Trophoblast cell (in vitro differentiated cells and primary cell): Measurements from ENCODE around the gene SLC19A1.

Experiments used
- DNase-seq, 2 donors: peaks; one replicate each; pipeline ENCODE4 v3.0.0-alpha.2; 2016
- H2AFZ ChIP-seq: 2 replicates; pipeline ENCODE4 v1.6.1; 2013; ENCODE audit warnings: low read length, moderate library complexity, mild to moderate bottlenecking; ENCODE audit not compliant: insufficient read depth, poor library complexity
- H2AK5ac ChIP-seq: 2 replicates; pipeline ENCODE4 v1.6.1; 2013; ENCODE audit warnings: mild to moderate bottlenecking, low read length
- H2BK120ac ChIP-seq: 2 replicates; pipeline ENCODE4 v1.6.1; 2013; ENCODE audit warnings: low read length, mild to moderate bottlenecking, moderate library complexity; ENCODE audit not compliant: insufficient read depth, poor library complexity
- H2BK12ac ChIP-seq: 2 replicates; pipeline ENCODE4 v1.6.1; 2013; ENCODE audit warnings: mild to moderate bottlenecking, low read length, moderate library complexity
- H2BK5ac ChIP-seq: 2 replicates; pipeline ENCODE4 v1.6.1; 2013; ENCODE audit warnings: low read length, low read depth, moderate library complexity, mild to moderate bottlenecking; ENCODE audit not compliant: poor library complexity
- H3K14ac ChIP-seq: 2 replicates; pipeline ENCODE4 v1.6.1; 2013; ENCODE audit warnings: mild to moderate bottlenecking, low read length
- H3K18ac ChIP-seq: 2 replicates; pipeline ENCODE4 v1.6.1; 2013; ENCODE audit warnings: mild to moderate bottlenecking, low read length
- H3K23ac ChIP-seq: 2 replicates; pipeline ENCODE4 v1.6.1; 2013; ENCODE audit warnings: low read length
- H3K27ac ChIP-seq: 2 replicates; pipeline ENCODE4 v1.5.1; 2013; ENCODE audit warnings: low read depth, mild to moderate bottlenecking, inconsistent platforms, low read length, moderate library complexity
- H3K27me3 ChIP-seq: 2 replicates; pipeline ENCODE4 v1.6.1; 2013; ENCODE audit warnings: inconsistent platforms, mild to moderate bottlenecking, low read length, moderate library complexity; ENCODE audit not compliant: insufficient read depth
- H3K36me3 ChIP-seq, 2 experiments: 1 replicate in 1 of 2; 2 replicates in 1 of 2; pipeline ENCODE4 v1.6.1; 2013; ENCODE audit warnings: low read length in 2 of 2, mild to moderate bottlenecking in 2 of 2, moderate library complexity in 1 of 2; ENCODE audit not compliant: insufficient read depth in 2 of 2, control insufficient read depth in 1 of 2
- H3K4ac ChIP-seq: 2 replicates; pipeline ENCODE4 v1.6.1; 2013; ENCODE audit warnings: low read depth, mild to moderate bottlenecking, low read length, moderate library complexity
- H3K4me1 ChIP-seq, 2 experiments: 1 replicate in 1 of 2; 2 replicates in 1 of 2; pipeline ENCODE4 v1.6.1; 2013; ENCODE audit warnings: low read length in 2 of 2, mild to moderate bottlenecking in 2 of 2, moderate library complexity in 1 of 2; ENCODE audit not compliant: insufficient read depth in 2 of 2, control insufficient read depth in 1 of 2
- H3K4me2 ChIP-seq: 2 replicates; pipeline ENCODE4 v1.6.1; 2013; ENCODE audit warnings: inconsistent platforms, mild to moderate bottlenecking, low read length, moderate library complexity
- H3K4me3 ChIP-seq: 2 replicates; pipeline ENCODE4 v1.5.1; 2013; ENCODE audit warnings: mild to moderate bottlenecking, low read depth, low read length, inconsistent platforms
- H3K79me1 ChIP-seq: one replicate; pipeline ENCODE4 v1.6.1; 2013; ENCODE audit warnings: low read length
- H3K79me2 ChIP-seq: 2 replicates; pipeline ENCODE4 v1.6.1; 2013; ENCODE audit warnings: low read length, mild to moderate bottlenecking; ENCODE audit not compliant: control insufficient read depth, insufficient read depth, poor library complexity
- H3K9ac ChIP-seq: 2 replicates; pipeline ENCODE4 v1.6.1; 2013; ENCODE audit warnings: mild to moderate bottlenecking, low read length
- H3K9me3 ChIP-seq: 2 replicates; pipeline ENCODE4 v1.6.1; 2013; ENCODE audit warnings: low read depth, mild to moderate bottlenecking, control low read depth, inconsistent platforms, low read length; ENCODE audit not compliant: insufficient read depth
- H4K12ac ChIP-seq: 2 replicates; pipeline ENCODE4 v1.6.1; 2013; ENCODE audit warnings: low read depth, mild to moderate bottlenecking, low read length, moderate library complexity
- H4K8ac ChIP-seq: 2 replicates; pipeline ENCODE4 v1.6.1; 2013; ENCODE audit warnings: low read depth, mild to moderate bottlenecking, low read length, moderate library complexity
- H4K91ac ChIP-seq: one replicate; pipeline ENCODE4 v1.6.1; 2013; ENCODE audit warnings: low read depth, mild to moderate bottlenecking, low read length, moderate library complexity
- WGBS: extraction: QIAGEN DNeasy Blood & Tissue Kit; methylation state at CpG from one replicate; pipeline ENCODE4 v1.1.7; 2013; ENCODE audit warnings: missing lambda C conversion rate; ENCODE audit not compliant: insufficient read length, insufficient coverage; ENCODE audit errors: extremely low coverage; 5-methylcytosine and 5-hydroxymethylcytosine counted together

The SLC19A1 gene

GRCh38 chr21:45510466-45510955 is 31.7 kb downstream of the SLC19A1 start:
- Histone ChIP-seq H3K9ac (no peak overlapping the region), H2AK5ac (no peak overlapping the region), H3K79me1 (peaks cover 9% of the 10 kb centered on the region), H3K14ac (no peak overlapping the region), H2BK5ac (no peak overlapping the region), H3K18ac (no peak overlapping the region), H3K9me3 (no peaks in the 10 kb centered on the region), H4K91ac (no peak overlapping the region), H3K4me3 (no peak overlapping the region), H3K79me2 (no peaks in the 10 kb centered on the region), H3K27me3 (no peaks in the 10 kb centered on the region), H2AFZ (no peak overlapping the region), H3K27ac (no peak overlapping the region), H2BK12ac (no peak overlapping the region), H4K12ac (no peak overlapping the region), H4K8ac (no peak overlapping the region), H3K4me2 (no peak overlapping the region), H2BK120ac (no peak overlapping the region), H3K23ac (no peak overlapping the region), H3K4ac (no peak overlapping the region), H3K36me3 (peaks cover 76 to 81% of the 10 kb centered on the region in 2 experiments), H3K4me1 (peaks cover 4 to 5% of the 10 kb centered on the region in 2 experiments)
- DNase-seq, result no peak
- WGBS, result no CpG with 5 or more reads among the region's 11 CpGs

- H3K79me2 ChIP-seq, result no peaks in the 10 kb centered on the region
- peaks cover 5% of the 10 kb centered on the region for H3K79me1 ChIP-seq
- no peaks in the 10 kb centered on the region for H3K4me1 ChIP-seq
- no peak overlapping the region for H4K8ac ChIP-seq
- no peak overlapping the region for H2BK5ac ChIP-seq
- H2BK12ac ChIP-seq, result no peak overlapping the region
- no peak overlapping the region for H2AK5ac ChIP-seq
- H4K12ac ChIP-seq, result no peak overlapping the region
- H3K18ac ChIP-seq, result no peak overlapping the region
- no peaks in the 10 kb centered on the region for H3K9me3 ChIP-seq
- no peak overlapping the region for H3K23ac ChIP-seq
- H3K36me3 ChIP-seq, result peaks cover 77 to 82% of the 10 kb centered on the region in 2 experiments
- H3K14ac ChIP-seq, result no peak overlapping the region
- no peak overlapping the region for H3K4me3 ChIP-seq
- no peak overlapping the region for H4K91ac ChIP-seq
- no CpG with 5 or more reads among the region's 61 CpGs for WGBS
- H3K4me2 ChIP-seq, result no peak overlapping the region
- H3K27ac ChIP-seq, result no peak overlapping the region
- no peaks in the 10 kb centered on the region for H3K27me3 ChIP-seq
- no peak for DNase-seq
- no peak overlapping the region for H3K4ac ChIP-seq
- no peak overlapping the region for H2AFZ ChIP-seq
- no peak overlapping the region for H2BK120ac ChIP-seq
- no peak overlapping the region for H3K9ac ChIP-seq
These were observed 32.4 kb downstream of the SLC19A1 start for GRCh38 chr21:45509566-45510465.

DNA sequence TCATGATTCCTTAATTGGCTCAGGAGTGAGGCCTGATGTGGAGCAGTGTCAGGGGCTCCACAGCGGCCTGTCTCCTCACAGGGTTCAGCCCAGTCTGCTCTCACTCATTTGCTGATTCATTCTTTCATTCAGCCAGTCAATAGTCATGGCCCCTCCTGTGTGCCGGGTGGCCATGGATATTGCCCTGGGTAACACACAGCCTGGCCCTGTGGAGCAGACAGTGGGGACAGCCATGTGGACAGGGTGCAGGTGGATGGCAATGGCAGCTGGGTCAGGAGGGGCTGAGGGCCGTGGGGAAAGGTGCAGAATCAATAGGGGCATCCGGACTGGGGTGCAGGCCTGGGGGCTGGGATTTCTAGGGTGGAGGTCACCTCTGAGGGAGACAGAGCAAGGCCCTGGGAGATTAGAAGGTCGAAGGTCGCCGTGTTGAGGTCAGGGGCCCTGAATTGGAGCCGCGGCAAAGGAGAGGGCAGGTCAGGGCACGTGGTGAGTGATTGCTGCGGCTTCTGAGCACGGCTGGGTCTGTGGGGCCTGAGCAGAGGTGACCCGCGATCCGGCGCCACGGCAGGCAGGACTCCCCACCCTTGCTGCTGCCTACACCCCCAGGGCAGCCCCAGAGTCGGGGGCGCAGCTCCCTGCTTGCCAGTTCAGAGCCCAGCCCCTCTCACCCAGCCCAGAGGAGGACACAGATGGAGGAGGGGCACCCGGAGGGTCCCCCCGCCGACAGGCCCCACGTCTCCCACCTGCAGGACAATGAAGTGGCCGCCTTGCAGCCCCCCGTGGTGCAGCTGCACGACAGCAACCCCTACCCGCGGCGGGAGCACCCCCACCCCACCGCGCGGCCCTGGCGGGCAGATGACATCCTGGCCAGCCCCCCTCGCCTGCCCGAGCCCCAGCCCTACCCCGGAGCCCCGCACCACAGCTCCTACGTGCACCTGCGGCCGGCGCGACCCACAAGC is 33.4 kb downstream of the SLC19A1 start:
- WGBS, result no CpG with 5 or more reads among the region's 42 CpGs

GRCh38 chr21:45507888-45508508 is 34.2 kb downstream of the SLC19A1 start:
- Histone ChIP-seq H2AK5ac (no peak overlapping the region), H2BK12ac (no peak overlapping the region), H4K8ac (no peak overlapping the region), H3K36me3 (peaks cover 66 to 74% of the 10 kb centered on the region in 2 experiments), H3K23ac (no peak overlapping the region), H3K4me3 (no peak overlapping the region), H3K79me2 (no peaks in the 10 kb centered on the region), H3K4me1 (no peaks in the 10 kb centered on the region), H4K91ac (no peak overlapping the region), H2BK5ac (no peak overlapping the region), H4K12ac (no peak overlapping the region), H3K14ac (no peak overlapping the region), H3K27me3 (no peaks in the 10 kb centered on the region), H2AFZ (no peak overlapping the region), H3K9me3 (no peaks in the 10 kb centered on the region), H3K4ac (no peak overlapping the region), H3K18ac (no peak overlapping the region), H3K27ac (no peak overlapping the region), H3K79me1 (no peaks in the 10 kb centered on the region), H2BK120ac (no peak overlapping the region), H3K9ac (no peak overlapping the region), H3K4me2 (no peak overlapping the region)
- no CpG with 5 or more reads among the region's 3 CpGs for WGBS
- DNase-seq, result no peak

More for the DNA sequence above, 33.4 kb downstream of the SLC19A1 start:
- Histone ChIP-seq H3K4me1 (no peaks in the 10 kb centered on the region), H3K4me3 (no peak overlapping the region), H3K9ac (no peak overlapping the region), H3K27ac (no peak overlapping the region), H4K12ac (no peak overlapping the region), H3K23ac (no peak overlapping the region), H3K79me1 (no peaks in the 10 kb centered on the region), H4K8ac (no peak overlapping the region), H4K91ac (no peak overlapping the region), H3K36me3 (peaks cover 75 to 81% of the 10 kb centered on the region in 2 experiments), H3K27me3 (no peaks in the 10 kb centered on the region), H3K18ac (no peak overlapping the region), H2BK5ac (no peak overlapping the region), H2AFZ (no peak overlapping the region), H2BK12ac (no peak overlapping the region), H2AK5ac (no peak overlapping the region), H3K79me2 (no peaks in the 10 kb centered on the region), H2BK120ac (no peak overlapping the region), H3K14ac (no peak overlapping the region), H3K4ac (no peak overlapping the region), H3K9me3 (no peaks in the 10 kb centered on the region), H3K4me2 (no peak overlapping the region)
- DNase-seq, result no peak
